GM03348 (cell line): ENCODE measurements around the gene HDAC10.

ENCODE experiments used
- DNase-seq: peaks from one replicate; pipeline ENCODE4 v3.0.0; 2012; ENCODE audit warnings: low spot score

Gene HDAC10

GRCh38 chr22:50200461-50201190, 50.4 kb downstream of the HDAC10 start, which contains the start of gene SELENOO:
SELENOO (plus strand) TSS chr22:50201011; CDS start chr22:50201037, 26 bp downstream.
- DNase-seq = peak; percentile 100

DNA sequence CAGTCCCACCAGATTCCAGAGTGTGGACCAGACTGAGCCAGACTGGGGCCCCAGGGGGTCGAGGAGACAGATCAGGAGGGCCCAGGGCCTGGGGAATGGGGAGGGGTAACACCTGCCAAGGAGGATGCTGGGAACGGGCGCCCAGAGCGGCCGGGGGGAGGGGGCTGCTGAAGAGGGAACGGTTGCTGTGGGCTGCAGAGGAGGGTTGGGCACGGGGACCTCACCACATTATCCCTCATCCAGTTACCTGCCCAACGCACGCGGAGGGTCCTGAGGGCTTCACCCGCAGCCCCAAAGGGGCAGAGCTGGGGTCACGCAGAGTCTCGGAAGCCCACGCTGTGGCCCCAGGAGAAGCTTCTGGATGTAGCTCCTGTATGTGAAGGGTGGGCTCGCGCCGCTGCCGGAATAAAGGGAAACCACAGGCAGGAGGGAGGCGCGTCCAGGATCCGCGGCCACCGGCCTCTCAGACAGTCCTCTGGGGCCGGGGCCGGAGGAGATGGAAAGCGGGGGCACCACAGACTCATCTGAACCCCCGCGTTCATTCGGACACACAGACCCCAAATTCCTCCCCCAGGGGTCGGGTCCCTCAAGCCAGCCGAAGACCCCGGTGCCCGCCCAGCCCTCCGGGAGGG, 51.1 kb downstream of the HDAC10 start:
- no peak for DNase-seq

DNA sequence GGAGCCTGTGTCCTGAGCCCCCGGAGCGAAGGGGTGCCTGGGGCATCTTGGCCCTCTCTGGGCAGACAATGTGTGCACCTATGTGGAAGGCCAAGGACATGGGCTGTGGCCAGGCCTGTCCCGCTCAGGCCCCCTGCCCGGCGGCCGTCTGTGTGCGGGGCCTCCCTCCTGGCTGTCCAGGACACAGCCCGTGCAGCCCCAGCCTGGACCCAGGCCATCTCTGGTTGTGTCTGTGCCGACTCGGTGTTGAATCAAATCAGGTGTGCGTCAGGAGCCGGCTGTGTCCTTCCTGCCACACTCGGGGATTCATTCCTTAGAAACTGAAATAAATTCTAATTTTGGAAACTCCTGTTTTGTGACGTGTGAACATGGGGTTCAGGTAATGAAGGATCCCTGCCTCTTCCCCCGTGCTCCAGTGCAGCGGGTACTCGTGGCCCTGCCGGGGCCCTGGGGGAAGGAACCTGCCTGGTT, 51.8 kb downstream of the HDAC10 start:
- DNase-seq = no peak

GRCh38 chr22:50198624-50199017, 52.4 kb downstream of the HDAC10 start:
- no peak for DNase-seq

DNA sequence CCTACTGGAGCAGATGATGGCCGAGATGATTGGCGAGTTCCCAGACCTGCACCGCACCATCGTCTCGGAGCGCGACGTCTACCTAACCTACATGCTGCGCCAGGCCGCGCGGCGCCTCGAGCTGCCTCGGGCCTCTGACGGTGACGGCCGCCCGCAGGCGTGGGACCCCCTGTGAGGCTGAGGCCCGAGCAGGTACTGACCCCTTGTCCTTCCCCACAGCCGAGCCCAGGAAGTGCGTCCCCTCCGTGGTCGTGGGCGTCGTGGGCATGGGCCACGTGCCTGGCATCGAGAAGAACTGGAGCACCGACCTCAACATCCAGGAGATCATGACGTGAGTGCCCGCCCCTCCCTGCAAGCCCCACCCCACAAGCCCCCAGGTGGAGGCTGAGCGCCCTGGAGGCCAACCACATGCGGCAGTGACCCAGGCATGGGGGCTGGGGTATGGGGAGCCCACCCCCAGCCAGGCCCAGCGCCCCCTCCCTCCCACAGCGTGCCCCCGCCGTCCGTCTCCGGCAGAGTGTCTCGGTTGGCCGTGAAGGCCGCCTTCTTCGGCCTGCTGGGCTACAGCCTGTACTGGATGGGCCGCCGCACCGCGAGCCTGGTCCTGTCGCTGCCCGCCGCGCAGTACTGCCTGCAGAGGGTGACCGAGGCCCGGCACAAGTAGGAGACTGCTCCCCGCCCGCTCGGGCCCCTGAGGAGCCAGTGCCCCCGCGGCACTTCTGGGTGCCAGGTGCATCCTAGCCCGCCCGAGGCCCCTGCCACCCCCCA, 53.0 kb downstream of the HDAC10 start:
- no peak for DNase-seq

GRCh38 chr22:50197000-50197800, 53.9 kb downstream of the HDAC10 start:
- no peak for DNase-seq

DNA sequence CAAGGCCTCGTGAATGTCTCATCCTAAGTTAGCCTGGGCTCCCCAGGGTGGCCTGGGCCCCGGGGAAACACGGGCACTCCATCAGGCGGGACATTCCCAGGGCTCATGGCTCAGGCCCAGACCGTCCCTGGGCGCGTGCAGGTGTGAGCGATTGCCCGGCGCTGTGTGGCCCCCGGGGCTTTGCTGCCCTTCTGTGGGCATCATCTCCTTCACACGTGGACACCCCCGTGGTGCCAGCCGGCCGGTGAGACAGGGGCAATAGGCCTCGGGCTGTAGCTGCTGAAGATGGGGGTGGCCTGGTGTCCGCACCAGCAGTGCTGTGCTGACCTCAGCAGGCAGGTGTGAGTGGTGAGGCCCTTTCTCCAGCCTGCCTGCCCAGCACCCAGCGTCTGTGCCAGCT, 54.8 kb downstream of the HDAC10 start:
- no peak for DNase-seq
